HepG2 (cell line): ENCODE data around the gene CDC20B. TPM values are rescaled to one million over a fixed set of nuclear protein-coding genes. Genes with fewer than 3 reads are reported as not detected.
A peak's percentile ranks its signal among the peaks of the same experiment; 100 is the strongest.

Source experiments
- CCAR2 ChIP-seq: fragments of 200-400 bp; formaldehyde crosslinking; optimal IDR thresholded peaks from 2 replicates; pipeline ENCODE3; 2018; ENCODE audit warnings: low read depth, mild to moderate bottlenecking, low read length, moderate library complexity
- DNMT1 ChIP-seq: sonication (generic); formaldehyde crosslinking; IDR thresholded peaks from 2 replicates; pipeline ENCODE4 v1.5.1; 2020; ENCODE audit warnings: mild to moderate bottlenecking, missing genetic modification reagents
- ELF1 ChIP-seq: sonication (generic); formaldehyde crosslinking; IDR thresholded peaks from 2 replicates; pipeline ENCODE4 v1.4.0; 2020; ENCODE audit warnings: missing genetic modification reagents
- FOXK2 ChIP-seq: fragments of 450-650 bp; IDR thresholded peaks from 2 replicates; pipeline ENCODE4 v1.6.1; 2016
- FOXP1 ChIP-seq, 2 experiments: fragments of 450-650 bp in 1 of 2; IDR thresholded peaks; 2 replicates each; pipeline ENCODE4 v1.6.1; 2017 to 2018; ENCODE audit warnings: antibody characterized with exemption in 1 of 2
- IKZF4 ChIP-seq: sonication (generic); formaldehyde crosslinking; IDR thresholded peaks from 2 replicates; pipeline ENCODE4 v1.5.1; 2020; ENCODE audit warnings: borderline replicate concordance, mild to moderate bottlenecking, low read depth, missing genetic modification reagents; ENCODE audit errors: not compliant biosample characterization
- KDM5A ChIP-seq: fragments of 200-600 bp; sonication (generic); IDR thresholded peaks from 2 replicates; pipeline ENCODE4 v1.7.0; 2018; ENCODE audit warnings: antibody characterized with exemption, mild to moderate bottlenecking, low read length, borderline replicate concordance
- KDM6A ChIP-seq: IDR thresholded peaks from 2 replicates; pipeline ENCODE4 v1.6.1; 2016; ENCODE audit warnings: low read depth
- MAFK ChIP-seq, 2 experiments: IDR thresholded peaks in 1 of 2; conservative IDR thresholded peaks in 1 of 2; 2 replicates each; pipeline ENCODE4 v1.6.1; 2011; ENCODE audit warnings: improper control_type of control experiment in 2 of 2, low read length in 2 of 2
- MBNL3 ChIP-seq: fragments of 250-450 bp; sonication (Bioruptor Pico); conservative IDR thresholded peaks from 2 replicates; pipeline ENCODE4 v1.8.0; 2022; ENCODE audit warnings: mild to moderate bottlenecking, inconsistent platforms
- MEF2D ChIP-seq: sonication (generic); formaldehyde crosslinking; IDR thresholded peaks from 2 replicates; pipeline ENCODE4 v1.5.1; 2020; ENCODE audit warnings: mild to moderate bottlenecking, missing genetic modification reagents
- MXI1 ChIP-seq: IDR thresholded peaks from 3 replicates; pipeline ENCODE4 v1.6.1; 2012; ENCODE audit warnings: low read depth, low read length, inconsistent platforms, borderline replicate concordance
- NFE2L2 ChIP-seq: fragments of 150-350 bp; IDR thresholded peaks from 2 replicates; pipeline ENCODE4 v1.6.1; 2014; ENCODE audit warnings: low read length
- NR2F2 ChIP-seq: IDR thresholded peaks from 2 replicates; pipeline ENCODE4 v1.6.1; 2012; ENCODE audit warnings: low read depth, inconsistent platforms, borderline replicate concordance
- PAWR ChIP-seq: sonication (generic); formaldehyde crosslinking; IDR thresholded peaks from 2 replicates; pipeline ENCODE4 v1.4.0; 2020; ENCODE audit warnings: missing genetic modification reagents, mild to moderate bottlenecking, borderline replicate concordance
- PBX3 ChIP-seq: sonication (generic); formaldehyde crosslinking; IDR thresholded peaks from 2 replicates; pipeline ENCODE4 v1.8.1; 2023; ENCODE audit warnings: missing genetic modification reagents, inconsistent platforms, borderline replicate concordance
- SETDB1 ChIP-seq: sonication (generic); formaldehyde crosslinking; IDR thresholded peaks from 2 replicates; pipeline ENCODE4 v1.5.1; 2020; ENCODE audit warnings: missing genetic modification reagents, mild to moderate bottlenecking, borderline replicate concordance
- SMC3 ChIP-seq: IDR thresholded peaks from 2 replicates; pipeline ENCODE4 v1.6.1; 2011; ENCODE audit warnings: low read length, improper control_type of control experiment
- SNAPC2 ChIP-seq: sonication (generic); formaldehyde crosslinking; IDR thresholded peaks from 2 replicates; pipeline ENCODE4 v1.8.1; 2022; ENCODE audit warnings: mild to moderate bottlenecking, missing genetic modification reagents
- ZFP36L2 ChIP-seq: sonication (generic); formaldehyde crosslinking; IDR thresholded peaks from 2 replicates; pipeline ENCODE4 v1.4.0; 2020; ENCODE audit warnings: missing genetic modification reagents
- ZKSCAN1 ChIP-seq: fragments of 150-350 bp; IDR thresholded peaks from 2 replicates; pipeline ENCODE4 v1.6.1; 2014; ENCODE audit warnings: low read length
- ZMYM4 ChIP-seq: sonication (generic); formaldehyde crosslinking; IDR thresholded peaks from 2 replicates; pipeline ENCODE4 v1.8.1; 2023; ENCODE audit warnings: mild to moderate bottlenecking, missing genetic modification reagents
- ZNF549 ChIP-seq: sonication (generic); formaldehyde crosslinking; IDR thresholded peaks from 2 replicates; pipeline ENCODE4 v1.5.0; 2020; ENCODE audit warnings: missing genetic modification reagents
- ZNF674 ChIP-seq: sonication (generic); formaldehyde crosslinking; IDR thresholded peaks from 2 replicates; pipeline ENCODE4 v1.5.0; 2020; ENCODE audit warnings: low read depth, mild to moderate bottlenecking, missing genetic modification reagents
- ZNF678 ChIP-seq: sonication (generic); formaldehyde crosslinking; IDR thresholded peaks from 2 replicates; pipeline ENCODE4 v1.4.0; 2020; ENCODE audit warnings: mild to moderate bottlenecking, missing genetic modification reagents
- ZNF792 ChIP-seq: IDR thresholded peaks from 2 replicates; pipeline ENCODE4 v1.6.1; 2016
- ZNF879 ChIP-seq: sonication (generic); formaldehyde crosslinking; IDR thresholded peaks from 2 replicates; pipeline ENCODE4 v1.8.1; 2023; ENCODE audit warnings: missing genetic modification reagents
- polyA plus RNA-seq, 8 experiments: library from polyadenylated mRNA; depleted of rRNA in 3 of 8; stranded (reverse) in 7 of 8; unstranded in 1 of 8; fragments of >200 nt; fragmentation: Illumina TruSeq in 4 of 8; extraction: Trizol in 4 of 8; gene quantifications; 2 replicates each; pipeline versions ENCODE4 v1.2.1 to v1.2.3, GENCODE V29; 2011 to 2016; ENCODE audit warnings: low read depth in 4 of 8, missing spikeins in 1 of 8, mixed read lengths in 1 of 8; ENCODE audit not compliant: insufficient read depth in 1 of 8
- total RNA-seq, 5 experiments: library from RNA; depleted of rRNA; stranded (reverse); fragments of >200 nt; fragmentation: Illumina TruSeq; extraction: Trizol; gene quantifications; 2 replicates each; pipeline ENCODE4 v1.2.3, GENCODE V29; 2016; ENCODE audit warnings: low read depth in 1 of 5
- TF ChIP-seq, protein P1 (sequence below): sonication (generic); formaldehyde crosslinking; IDR thresholded peaks from 2 replicates; pipeline ENCODE4 v1.4.0; 2020; ENCODE audit warnings: missing genetic modification reagents, borderline replicate concordance

CDC20B gene
- total and polyA plus RNA-seq, 2 of the 13 experiments (the other 11 are each of a cell fraction or from before 2014, with no cell fraction given), result not detected

GRCh38 chr5:55159763-55160492, 13.0 kb downstream of the CDC20B start, which contains the start of gene GPX8 (continued):
- TF ChIP-seq IKZF4 (CRISPR knock-in tag), result no peak
- TF ChIP-seq DNMT1 (CRISPR knock-in tag), result no peak
- no peak for TF ChIP-seq SNAPC2 (CRISPR knock-in tag)
- no peak for TF ChIP-seq ZNF678 (CRISPR knock-in tag)
- TF ChIP-seq NFE2L2, result no peak
- TF ChIP-seq ELF1 (CRISPR knock-in tag), result no peak
- TF ChIP-seq FOXK2, result no peak
- TF ChIP-seq MBNL3 (CRISPR knock-in tag), result no peak
- TF ChIP-seq SETDB1 (CRISPR knock-in tag), result no peak
- TF ChIP-seq ZNF549 (CRISPR knock-in tag), result no peak
- TF ChIP-seq, protein P1, sequence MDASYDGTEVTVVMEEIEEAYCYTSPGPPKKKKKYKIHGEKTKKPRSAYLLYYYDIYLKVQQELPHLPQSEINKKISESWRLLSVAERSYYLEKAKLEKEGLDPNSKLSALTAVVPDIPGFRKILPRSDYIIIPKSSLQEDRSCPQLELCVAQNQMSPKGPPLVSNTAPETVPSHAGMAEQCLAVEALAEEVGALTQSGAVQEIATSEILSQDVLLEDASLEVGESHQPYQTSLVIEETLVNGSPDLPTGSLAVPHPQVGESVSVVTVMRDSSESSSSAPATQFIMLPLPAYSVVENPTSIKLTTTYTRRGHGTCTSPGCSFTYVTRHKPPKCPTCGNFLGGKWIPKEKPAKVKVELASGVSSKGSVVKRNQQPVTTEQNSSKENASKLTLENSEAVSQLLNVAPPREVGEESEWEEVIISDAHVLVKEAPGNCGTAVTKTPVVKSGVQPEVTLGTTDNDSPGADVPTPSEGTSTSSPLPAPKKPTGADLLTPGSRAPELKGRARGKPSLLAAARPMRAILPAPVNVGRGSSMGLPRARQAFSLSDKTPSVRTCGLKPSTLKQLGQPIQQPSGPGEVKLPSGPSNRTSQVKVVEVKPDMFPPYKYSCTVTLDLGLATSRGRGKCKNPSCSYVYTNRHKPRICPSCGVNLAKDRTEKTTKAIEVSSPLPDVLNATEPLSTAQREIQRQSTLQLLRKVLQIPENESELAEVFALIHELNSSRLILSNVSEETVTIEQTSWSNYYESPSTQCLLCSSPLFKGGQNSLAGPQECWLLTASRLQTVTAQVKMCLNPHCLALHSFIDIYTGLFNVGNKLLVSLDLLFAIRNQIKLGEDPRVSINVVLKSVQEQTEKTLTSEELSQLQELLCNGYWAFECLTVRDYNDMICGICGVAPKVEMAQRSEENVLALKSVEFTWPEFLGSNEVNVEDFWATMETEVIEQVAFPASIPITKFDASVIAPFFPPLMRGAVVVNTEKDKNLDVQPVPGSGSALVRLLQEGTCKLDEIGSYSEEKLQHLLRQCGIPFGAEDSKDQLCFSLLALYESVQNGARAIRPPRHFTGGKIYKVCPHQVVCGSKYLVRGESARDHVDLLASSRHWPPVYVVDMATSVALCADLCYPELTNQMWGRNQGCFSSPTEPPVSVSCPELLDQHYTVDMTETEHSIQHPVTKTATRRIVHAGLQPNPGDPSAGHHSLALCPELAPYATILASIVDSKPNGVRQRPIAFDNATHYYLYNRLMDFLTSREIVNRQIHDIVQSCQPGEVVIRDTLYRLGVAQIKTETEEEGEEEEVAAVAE (CRISPR knock-in tag), result no peak
- no peak for TF ChIP-seq ZNF879
- peak; percentile 20; the same call in 1 of the 2 replicates for TF ChIP-seq SMC3
- TF ChIP-seq NR2F2, result no peak
- TF ChIP-seq PBX3, result no peak
- no peak for TF ChIP-seq KDM6A (CRISPR knock-in tag)
- TF ChIP-seq MAFK (conservative IDR thresholded peaks at IDR 0.05 in 1 of 2, IDR thresholded peaks at IDR 0.05 in 1 of 2; ENCODE audit: low read length in 2 of 2), result no peak
- TF ChIP-seq ZKSCAN1, result no peak
- no peak for TF ChIP-seq ZNF792 (CRISPR knock-in tag)
- TF ChIP-seq MXI1, result no peak
- peak; percentile 75 for TF ChIP-seq KDM5A
- no peak for TF ChIP-seq FOXP1 (IDR thresholded peaks at IDR 0.05)
- TF ChIP-seq FOXP1 (CRISPR knock-in tag; IDR thresholded peaks at IDR 0.05), result no peak
- no peak for TF ChIP-seq ZNF674 (CRISPR knock-in tag)
- TF ChIP-seq MEF2D (CRISPR knock-in tag), result no peak
- TF ChIP-seq CCAR2, result no peak
- no peak for TF ChIP-seq ZFP36L2
- TF ChIP-seq PAWR (CRISPR knock-in tag), result no peak
- no peak for TF ChIP-seq ZMYM4
